NCI-H69 (cell line): ENCODE measurements around the gene NCAPH2.
"Not testable (repeated sequence)": the region's sequence is repeated elsewhere in the genome, so short reads cannot be mapped to it uniquely, and the experiment has no call there.

Experiments
- DNase-seq: peaks from one replicate; lab custom pipeline; 2025; lab: John Stamatoyannopoulos, UW

Gene NCAPH2

DNA sequence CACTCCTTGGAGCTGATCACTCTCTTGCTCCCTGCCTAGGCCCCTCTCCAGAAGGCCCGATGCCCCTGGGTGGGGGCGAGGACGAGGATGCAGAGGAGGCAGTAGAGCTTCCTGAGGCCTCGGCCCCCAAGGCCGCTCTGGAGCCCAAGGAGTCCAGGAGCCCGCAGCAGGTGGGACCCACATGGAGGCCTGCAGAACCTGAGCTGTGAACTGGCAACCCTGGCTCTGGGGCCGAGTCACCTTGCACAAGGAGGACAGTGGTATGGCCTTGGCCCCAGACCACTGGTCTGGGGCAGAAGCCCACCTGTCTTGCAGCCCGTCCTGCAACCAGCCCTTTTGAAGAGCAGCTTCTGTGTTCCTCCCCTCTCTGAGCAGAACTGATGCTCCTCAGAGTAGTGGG is 11.1 kb downstream of the NCAPH2 start:
- no peak for DNase-seq

DNA sequence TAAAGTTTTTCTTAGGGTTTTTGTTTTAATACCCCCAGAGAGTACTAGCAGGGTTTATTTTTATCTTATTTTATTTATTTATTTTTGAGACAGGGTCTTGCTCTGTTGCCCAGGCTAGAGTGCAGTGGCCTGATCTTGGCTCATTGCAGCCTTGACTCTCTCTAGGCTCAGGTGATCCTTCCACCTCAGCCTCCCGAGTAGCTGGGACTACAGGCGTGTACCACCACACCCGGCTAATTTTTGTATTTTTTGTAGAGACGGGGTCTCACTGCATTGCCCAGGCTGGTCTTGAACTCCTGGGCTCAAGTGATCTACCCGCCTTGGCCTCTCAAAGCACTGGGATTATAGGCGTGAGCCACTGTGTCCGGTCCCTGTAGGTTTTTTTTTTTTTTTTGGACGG is 12.2 kb downstream of the NCAPH2 start:
- DNase-seq: not testable (repeated sequence)

- no peak for DNase-seq
These were observed 12.9 kb downstream of the NCAPH2 start for GRCh38 chr22:50520826-50521453.

DNA sequence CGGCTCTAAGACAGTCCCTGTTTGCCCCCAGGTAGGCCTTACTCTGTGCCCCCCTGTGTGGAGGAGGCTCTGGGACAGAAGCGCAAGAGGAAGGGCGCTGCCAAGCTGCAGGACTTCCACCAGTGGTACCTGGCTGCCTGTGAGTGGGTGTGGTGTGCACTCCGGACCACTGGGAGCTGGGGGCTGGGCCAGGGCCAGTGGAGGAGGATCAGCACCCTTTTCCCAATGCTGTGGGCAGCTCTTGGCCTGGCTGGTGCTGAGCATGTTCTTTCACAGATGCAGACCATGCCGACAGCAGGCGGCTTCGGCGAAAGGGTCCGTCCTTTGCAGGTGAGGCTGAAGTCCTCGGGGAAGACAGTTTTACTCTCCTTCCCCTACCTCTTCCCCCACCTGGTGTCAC is 13.7 kb downstream of the NCAPH2 start:
- DNase-seq: no peak

DNA sequence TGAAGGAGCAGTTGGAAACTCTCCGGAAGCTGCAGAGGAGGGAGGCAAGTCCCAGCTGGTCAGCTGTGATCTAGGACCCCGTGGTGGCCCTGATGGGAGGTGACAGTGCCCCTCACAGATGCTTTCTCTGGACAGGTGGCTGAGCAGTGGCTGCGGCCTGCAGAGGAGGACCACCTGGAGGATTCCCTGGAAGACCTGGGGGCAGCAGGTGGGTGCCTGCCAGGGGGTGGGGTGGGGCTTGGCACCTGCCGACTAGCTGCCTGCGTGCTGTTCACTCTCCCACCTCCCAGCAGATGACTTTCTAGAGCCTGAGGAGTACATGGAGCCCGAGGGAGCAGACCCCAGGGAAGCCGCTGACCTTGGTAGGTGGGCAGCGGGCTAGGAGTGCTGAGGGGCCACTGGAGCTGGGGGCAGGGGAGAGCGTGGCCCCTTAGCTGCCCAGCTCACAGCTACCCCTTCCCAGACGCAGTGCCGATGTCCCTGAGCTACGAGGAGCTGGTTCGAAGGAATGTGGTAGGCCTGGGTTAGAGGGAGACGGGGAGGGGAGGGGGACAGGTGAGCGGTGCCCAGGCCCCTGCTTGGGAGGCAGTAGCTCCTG is 14.3 kb downstream of the NCAPH2 start:
- no peak for DNase-seq

- no peak for DNase-seq
These were observed 14.9 kb downstream of the NCAPH2 start for GRCh38 chr22:50522806-50523438.

DNA sequence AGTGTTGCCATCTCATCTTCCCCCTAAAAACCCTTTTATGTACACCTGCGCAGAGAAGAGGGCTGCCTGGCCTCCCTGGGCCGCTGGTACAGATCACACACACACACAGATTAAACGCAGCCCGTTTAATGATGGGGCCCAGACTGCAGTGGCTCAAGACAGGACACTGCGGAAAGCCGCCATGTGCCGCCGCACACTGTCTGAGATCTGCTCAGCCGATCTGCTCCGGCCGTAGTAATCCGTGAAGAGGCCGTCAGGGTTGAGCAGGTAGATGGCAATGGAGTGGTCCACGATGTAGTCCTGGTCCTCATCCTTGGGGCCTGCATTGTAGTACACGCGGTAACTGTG is 15.4 kb downstream of the NCAPH2 start:
- no peak for DNase-seq

- no peak for DNase-seq
These were observed 16.0 kb downstream of the NCAPH2 start for GRCh38 chr22:50523806-50524675.

- DNase-seq: peak; percentile 75
These were observed 16.7 kb downstream of the NCAPH2 start for GRCh38 chr22:50524676-50525103.

GRCh38 chr22:50525104-50525857 is 17.3 kb downstream of the NCAPH2 start, which contains the start of gene SCO2:
SCO2 (minus strand) TSS chr22:50525598; CDS start chr22:50524411, 1,187 bp downstream.
- peak; percentile 99 for DNase-seq

GRCh38 chr22:50525858-50526107 is 17.8 kb downstream of the NCAPH2 start:
- DNase-seq: no peak

DNA sequence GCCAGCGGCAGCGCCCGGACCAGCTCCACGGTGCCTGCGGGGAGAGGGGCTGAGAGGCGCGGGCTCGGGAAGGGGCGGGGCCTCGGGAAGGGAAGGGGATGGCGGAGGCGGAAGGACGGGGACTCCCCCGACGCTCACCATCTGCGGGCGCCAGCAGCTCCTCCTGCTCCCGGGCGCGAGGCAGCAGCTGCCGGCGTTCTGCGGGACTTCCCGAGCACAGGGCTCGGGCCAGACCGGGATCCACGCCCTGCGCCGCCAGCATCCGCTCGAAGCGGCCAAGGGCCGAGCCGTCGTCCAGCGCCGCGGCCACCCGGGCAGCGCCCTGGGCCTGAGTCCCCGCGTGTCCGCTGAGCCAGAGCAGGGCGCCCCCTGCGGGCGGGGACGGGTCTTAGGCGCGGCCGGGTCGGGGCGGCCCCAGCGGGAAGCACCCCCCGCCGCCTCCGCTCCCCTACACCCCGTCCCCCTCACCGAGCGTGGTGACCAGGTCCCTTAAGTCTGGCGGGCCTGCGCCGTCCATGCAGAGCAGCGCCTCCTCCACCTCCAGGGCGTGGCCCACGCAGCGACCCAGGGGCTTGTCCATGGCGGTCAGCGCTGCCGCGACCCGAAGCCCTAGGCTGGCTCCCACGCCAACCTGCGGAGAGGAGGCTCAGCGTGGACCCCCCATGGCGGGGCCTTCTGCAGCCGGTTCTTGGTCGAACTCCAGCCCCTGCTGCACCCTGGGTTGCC is 18.2 kb downstream of the NCAPH2 start:
- DNase-seq: peak; percentile 89

DNA sequence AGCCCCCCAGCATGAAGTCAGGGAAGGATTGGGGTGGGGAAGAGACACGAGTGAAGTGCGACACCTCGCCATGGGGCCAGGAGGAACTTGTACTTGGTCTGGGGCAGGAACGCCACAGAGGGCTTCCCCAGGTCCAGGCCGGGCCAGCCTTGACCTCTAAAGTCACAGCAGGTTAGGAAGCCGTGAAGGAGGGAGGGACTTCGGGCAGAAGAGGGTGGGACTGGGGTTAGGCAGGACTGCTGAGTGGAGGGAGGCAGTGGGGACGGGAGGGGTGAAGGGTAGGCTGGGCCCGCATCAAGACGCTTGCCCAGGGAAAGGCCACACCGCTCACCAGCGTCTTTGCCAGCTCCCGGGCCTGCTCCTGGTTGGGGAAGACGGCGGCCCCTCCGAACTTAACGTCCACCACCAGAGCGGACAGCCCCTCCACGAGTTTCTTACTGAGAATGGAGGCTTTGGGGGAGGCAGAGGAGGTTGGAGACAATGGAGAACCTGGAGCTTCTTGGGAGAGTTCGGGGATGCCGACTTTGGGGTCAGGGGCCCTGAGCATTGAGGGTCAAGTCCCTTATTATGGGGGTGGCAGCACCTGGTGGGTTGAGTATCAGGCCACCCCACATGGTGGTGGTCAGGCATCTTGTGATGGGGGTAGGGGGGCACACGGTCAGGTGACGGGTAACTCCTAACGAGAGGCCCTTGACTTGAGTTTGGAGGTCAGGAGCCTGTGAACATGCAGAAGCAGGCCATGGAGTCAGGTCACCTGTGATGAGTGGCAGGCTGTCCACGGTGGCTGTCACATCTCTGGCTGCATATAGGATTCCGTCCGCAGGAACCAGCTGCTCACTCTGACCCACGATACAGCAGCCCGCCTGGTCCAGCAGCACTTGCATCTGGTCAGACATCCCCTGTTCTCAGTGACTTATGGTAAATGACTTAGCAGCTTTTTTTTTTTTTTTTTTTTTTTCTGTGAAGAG is 19.1 kb downstream of the NCAPH2 start:
- no peak for DNase-seq

GRCh38 chr22:50527921-50528681 is 20.1 kb downstream of the NCAPH2 start:
- DNase-seq: no peak

- peak; percentile 35 for DNase-seq
These were observed 20.8 kb downstream of the NCAPH2 start for GRCh38 chr22:50528682-50529415.

- no peak for DNase-seq
These were observed 21.4 kb downstream of the NCAPH2 start for GRCh38 chr22:50529416-50529896.

GRCh38 chr22:50529897-50530579 is 22.0 kb downstream of the NCAPH2 start, which contains the start of gene TYMP:
TYMP (minus strand) TSS chr22:50530012; CDS start chr22:50529709, 303 bp downstream.
- peak; percentile 69 for DNase-seq

DNA sequence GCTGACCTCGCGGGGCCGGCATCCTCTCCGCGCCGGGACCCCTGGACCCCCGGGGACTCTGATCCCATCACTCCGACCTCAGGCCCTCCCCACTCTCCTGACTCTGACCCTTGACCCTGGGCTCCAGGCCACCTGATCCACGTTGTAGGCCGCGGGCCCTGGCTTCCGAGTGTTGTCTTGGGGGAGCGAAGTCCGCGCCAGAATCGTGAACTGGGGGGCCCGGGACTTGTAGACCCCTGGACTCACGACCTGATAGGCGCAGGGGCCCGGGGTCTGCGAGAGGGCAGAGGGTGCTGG is 22.5 kb downstream of the NCAPH2 start:
- no peak for DNase-seq
